Activated T-cell treated with anti-CD3 and anti-CD28 coated beads, Interleukin-2, amount 50 U/mL, for 72 hours (primary cell): Measurements from ENCODE around the gene DUSP18. TPM values are rescaled to one million over a fixed set of nuclear protein-coding genes. Genes with fewer than 3 reads are reported as not detected.
"Not testable (repeated sequence)": the region's sequence is repeated elsewhere in the genome, so short reads cannot be mapped to it uniquely, and the experiment has no call there.

Experiments used
- ATAC-seq, 2 donors: fragments of 150-1000 bp; cut with Tn5 transposase; replicated peaks in 1 of 2; 2 replicates each; pipeline ENCODE4 v1.10.0; 2021; ENCODE audit warnings: moderate library complexity in 2 of 2, mild to moderate bottlenecking in 1 of 2
- DNase-seq, 2 donors: peaks; one replicate each; pipeline ENCODE4 v3.0.0; 2021 to 2022; ENCODE audit warnings: mixed read lengths in 1 of 2
- H3K27ac Mint-ChIP-seq: one replicate; pipeline ENCODE4 v1.8.0; 2022; ENCODE audit warnings: mild to moderate bottlenecking, moderate library complexity, mixed read lengths
- H3K27me3 Mint-ChIP-seq: one replicate; pipeline ENCODE4 v1.8.0; 2022; ENCODE audit warnings: low read depth, mixed read lengths
- H3K36me3 Mint-ChIP-seq, 2 donors: one replicate each; pipeline ENCODE4 v1.8.0; 2022; ENCODE audit warnings: mixed read lengths in 2 of 2, mild to moderate bottlenecking in 1 of 2; ENCODE audit not compliant: insufficient read depth in 2 of 2
- H3K4me1 Mint-ChIP-seq: one replicate; pipeline ENCODE4 v1.8.0; 2022; ENCODE audit warnings: low read depth, mixed read lengths
- H3K4me3 Mint-ChIP-seq, 2 donors: one replicate each; pipeline ENCODE4 v1.8.0; 2022; ENCODE audit warnings: mild to moderate bottlenecking in 2 of 2, mixed read lengths in 2 of 2, moderate library complexity in 2 of 2
- H3K9me3 Mint-ChIP-seq, 2 donors: one replicate each; pipeline ENCODE4 v1.8.0; 2022; ENCODE audit warnings: mixed read lengths in 2 of 2
- total RNA-seq, 2 donors: library from RNA; stranded (reverse); gene quantifications; one replicate each; pipeline ENCODE4 v1.2.3, GENCODE V29; 2022

The DUSP18 gene
- total RNA-seq, result 10 to 100 TPM in 1 of 2 donors, 1 to 10 TPM in 1; 9.7 to 14.3 TPM

GRCh38 chr22:30667494-30668385 lies at the start of gene DUSP18:
Gene DUSP18, minus strand, starts transcription at chr22:30667875. Its CDS starts 3,872 bp downstream, at chr22:30664003.
- peaks cover 10% of the 10 kb centered on the region for H3K27me3 Mint-ChIP-seq
- H3K4me1 Mint-ChIP-seq, result peaks cover 21% of the 10 kb centered on the region
- no peaks in the 10 kb centered on the region for H3K9me3 Mint-ChIP-seq
- peak; percentile 91 to 96 for DNase-seq
- peak within 1 kb of the TSS; percentile 71 for H3K27ac Mint-ChIP-seq
- no peaks in the 10 kb centered on the region for H3K36me3 Mint-ChIP-seq
- peak; percentile 95 to 96 for ATAC-seq
- peak within 1 kb of the TSS; percentile 96 to 98 for H3K4me3 Mint-ChIP-seq

- DNase-seq, result no peak
- no peak for ATAC-seq
- H3K9me3 Mint-ChIP-seq, result no peaks in the 10 kb centered on the region
- no peaks in the 10 kb centered on the region for H3K27me3 Mint-ChIP-seq
- H3K4me3 Mint-ChIP-seq, result no peak overlapping the region
- H3K4me1 Mint-ChIP-seq, result peaks cover 18% of the 10 kb centered on the region
- H3K36me3 Mint-ChIP-seq, result peaks cover 0 to 4% of the 10 kb centered on the region in 2 donors
- H3K27ac Mint-ChIP-seq, result no peak overlapping the region
These were observed 46.4 kb upstream of the DUSP18 start for GRCh38 chr22:30714062-30714461.

- peaks cover 8% of the 10 kb centered on the region for H3K4me1 Mint-ChIP-seq
- no peaks in the 10 kb centered on the region for H3K9me3 Mint-ChIP-seq
- H3K36me3 Mint-ChIP-seq, result peaks cover 0 to 4% of the 10 kb centered on the region in 2 donors
- no peaks in the 10 kb centered on the region for H3K27me3 Mint-ChIP-seq
- DNase-seq, result no peak
- ATAC-seq, result no peak
- no peak overlapping the region for H3K4me3 Mint-ChIP-seq
- H3K27ac Mint-ChIP-seq, result no peak overlapping the region
These were observed 44.4 kb upstream of the DUSP18 start for GRCh38 chr22:30712094-30712493.

- H3K27me3 Mint-ChIP-seq, H3K36me3 Mint-ChIP-seq, H3K9me3 Mint-ChIP-seq: not testable (repeated sequence)
- peak overlapping the region in 1 of 2 donors; percentile 1 for H3K4me3 Mint-ChIP-seq
- peaks cover 27% of the 10 kb centered on the region for H3K4me1 Mint-ChIP-seq
- DNase-seq (peak in 1 of 2 donors; percentile 59), ATAC-seq (peak in 1 of 2 donors; percentile 76)
- H3K27ac Mint-ChIP-seq, result peak overlapping the region; percentile 40
These were observed 42.3 kb upstream of the DUSP18 start for GRCh38 chr22:30709980-30710379.

- peak overlapping the region; percentile 47 to 56 for H3K4me3 Mint-ChIP-seq
- no peaks in the 10 kb centered on the region for H3K9me3 Mint-ChIP-seq
- peak overlapping the region; percentile 58 for H3K27ac Mint-ChIP-seq
- H3K4me1 Mint-ChIP-seq, result peaks cover 29% of the 10 kb centered on the region
- DNase-seq, result peak; percentile 43 to 58
- peak; percentile 87 to 93 for ATAC-seq
- peaks cover 0 to 2% of the 10 kb centered on the region in 2 donors for H3K36me3 Mint-ChIP-seq
- H3K27me3 Mint-ChIP-seq, result no peaks in the 10 kb centered on the region
These were observed 38.3 kb upstream of the DUSP18 start for GRCh38 chr22:30705710-30706651.

- Mint-ChIP-seq H3K36me3 (peaks cover 0 to 2% of the 10 kb centered on the region in 2 donors), H3K4me1 (peaks cover 24% of the 10 kb centered on the region), H3K27me3 (no peaks in the 10 kb centered on the region), H3K4me3 (no peak overlapping the region), H3K9me3 (no peaks in the 10 kb centered on the region), H3K27ac (no peak overlapping the region)
- DNase-seq, result no peak
- no peak for ATAC-seq
These were observed 37.3 kb upstream of the DUSP18 start for GRCh38 chr22:30704978-30705377.

- no peak overlapping the region for H3K4me3 Mint-ChIP-seq
- H3K27ac Mint-ChIP-seq, result no peak overlapping the region
- H3K36me3 Mint-ChIP-seq, result no peaks in the 10 kb centered on the region
- H3K4me1 Mint-ChIP-seq, result peaks cover 23% of the 10 kb centered on the region
- ATAC-seq, result no peak
- peaks cover under 1% of the 10 kb centered on the region for H3K27me3 Mint-ChIP-seq
- DNase-seq, result no peak
- no peaks in the 10 kb centered on the region for H3K9me3 Mint-ChIP-seq
These were observed 35.2 kb upstream of the DUSP18 start for GRCh38 chr22:30702856-30703255.

GRCh38 chr22:30701872-30702271 lies 34.2 kb upstream of the DUSP18 start:
- ATAC-seq (no peak), DNase-seq (no peak)
- H3K27ac Mint-ChIP-seq, result no peak overlapping the region
- peaks cover 8% of the 10 kb centered on the region for H3K27me3 Mint-ChIP-seq
- H3K4me1 Mint-ChIP-seq, result peaks cover 21% of the 10 kb centered on the region
- no peaks in the 10 kb centered on the region for H3K36me3 Mint-ChIP-seq
- H3K9me3 Mint-ChIP-seq, result no peaks in the 10 kb centered on the region
- no peak overlapping the region for H3K4me3 Mint-ChIP-seq

GRCh38 chr22:30697975-30698374 lies 30.3 kb upstream of the DUSP18 start:
- Mint-ChIP-seq H3K4me1 (peaks cover 13% of the 10 kb centered on the region), H3K27me3 (peaks cover 29% of the 10 kb centered on the region), H3K36me3 (no peaks in the 10 kb centered on the region), H3K9me3 (no peaks in the 10 kb centered on the region), H3K27ac (no peak overlapping the region), H3K4me3 (no peak overlapping the region)
- ATAC-seq (no peak), DNase-seq (no peak)

GRCh38 chr22:30695871-30696655 lies 28.4 kb upstream of the DUSP18 start:
- no peak overlapping the region for H3K27ac Mint-ChIP-seq
- DNase-seq, result no peak

GRCh38 chr22:30695351-30695851 lies 27.7 kb upstream of the DUSP18 start:
- no peaks in the 10 kb centered on the region for H3K36me3 Mint-ChIP-seq
- DNase-seq, result no peak
- H3K27me3 Mint-ChIP-seq, result peaks cover 31% of the 10 kb centered on the region
- no peaks in the 10 kb centered on the region for H3K9me3 Mint-ChIP-seq
- ATAC-seq, result no peak
- no peak overlapping the region for H3K27ac Mint-ChIP-seq
- peak overlapping the region; percentile 70 to 77 for H3K4me3 Mint-ChIP-seq
- peaks cover 13% of the 10 kb centered on the region for H3K4me1 Mint-ChIP-seq

More at GRCh38 chr22:30695871-30696655, 28.4 kb upstream of the DUSP18 start:
- Mint-ChIP-seq H3K9me3 (no peaks in the 10 kb centered on the region), H3K27me3 (peaks cover 31% of the 10 kb centered on the region), H3K36me3 (no peaks in the 10 kb centered on the region), H3K4me1 (peaks cover 13% of the 10 kb centered on the region), H3K4me3 (peak overlapping the region; percentile 70 to 77)
- no peak for ATAC-seq

GRCh38 chr22:30694640-30695350 lies 27.1 kb upstream of the DUSP18 start, which contains the start of gene OSBP2:
Gene OSBP2, plus strand, starts transcription at chr22:30694874. Its CDS starts 36 bp downstream, at chr22:30694910.
- Mint-ChIP-seq H3K27me3 (peaks cover 31% of the 10 kb centered on the region), H3K4me1 (peaks cover 13% of the 10 kb centered on the region), H3K36me3 (no peaks in the 10 kb centered on the region), H3K27ac (peak within 1 kb of the TSS; percentile 20), H3K9me3 (no peaks in the 10 kb centered on the region), H3K4me3 (peak within 1 kb of the TSS; percentile 89 to 93)
- DNase-seq (peak; percentile 52 to 65), ATAC-seq (peak; percentile 76)
